H1 (cell line): Measurements from ENCODE around the gene ACSM3. TPM values are rescaled to one million over a fixed set of nuclear protein-coding genes. Genes with fewer than 3 reads are reported as not detected.

Experiments
- CTCF ChIA-PET: fragments of 300-600 bp; sonication (Branson Sonifier 250); formaldehyde crosslinking; loops from one replicate; lab custom pipeline; 2021; ENCODE audit not compliant: partially characterized antibody; lab: Charles Lee
- POLR2A ChIA-PET: fragments of 300-600 bp; sonication (Branson Sonifier 250); formaldehyde crosslinking; loops from one replicate; lab custom pipeline; 2021; ENCODE audit warnings: inconsistent platforms; ENCODE audit not compliant: partially characterized antibody; lab: Charles Lee
- DNase-seq, 2 experiments: peaks; one replicate each; pipeline versions ENCODE4 v3.0.0 to v3.0.0-alpha.2; 2010 to 2022; ENCODE audit warnings: low spot score in 2 of 2, low read depth in 1 of 2, mixed read lengths in 1 of 2
- FAIRE-seq: peaks from 2 replicates; lab custom pipeline; 2011; peaks lifted over from hg19 to GRCh38; lab: Jason Lieb, UNC
- H2AFZ ChIP-seq: 2 replicates; pipeline ENCODE4 v1.8.1; 2012; ENCODE audit warnings: low read length, inconsistent platforms
- H2AK5ac ChIP-seq: 2 replicates; pipeline ENCODE4 v1.6.1; 2013; ENCODE audit warnings: low read depth, low read length
- H2BK120ac ChIP-seq: replicated peaks from 2 replicates; pipeline ENCODE3; 2013; ENCODE audit warnings: low read depth, low read length, inconsistent platforms
- H2BK12ac ChIP-seq: 2 replicates; pipeline ENCODE4 v1.6.1; 2013; ENCODE audit warnings: low read depth, low read length
- H2BK15ac ChIP-seq: 2 replicates; pipeline ENCODE4 v1.6.1; 2013; ENCODE audit warnings: low read length
- H2BK20ac ChIP-seq: 2 replicates; pipeline ENCODE4 v1.6.1; 2013; ENCODE audit warnings: low read length
- H2BK5ac ChIP-seq: 2 replicates; pipeline ENCODE4 v1.6.1; 2013; ENCODE audit warnings: low read depth, low read length
- H3K14ac ChIP-seq: 2 replicates; pipeline ENCODE4 v1.6.1; 2013; ENCODE audit warnings: inconsistent platforms; ENCODE audit not compliant: insufficient read length
- H3K18ac ChIP-seq: 2 replicates; pipeline ENCODE4 v1.6.1; 2013; ENCODE audit warnings: low read length; ENCODE audit errors: extremely low read depth
- H3K23ac ChIP-seq: 2 replicates; pipeline ENCODE4 v1.6.1; 2013; ENCODE audit warnings: inconsistent platforms; ENCODE audit not compliant: insufficient read length
- H3K23me2 ChIP-seq: 2 replicates; pipeline ENCODE4 v1.6.1; 2013; ENCODE audit warnings: low read depth, low read length
- H3K27ac ChIP-seq: 2 replicates; pipeline ENCODE4 v1.6.1; 2011; ENCODE audit warnings: low read depth, low read length, inconsistent platforms
- H3K27me3 ChIP-seq, 4 experiments: replicated peaks in 1 of 4; 1 replicate in 1 of 4; 2 replicates in 3 of 4; pipeline versions ENCODE4 v1.6.1 to v1.8.1; 2011 to 2013; ENCODE audit warnings: low read length in 3 of 4, mild to moderate bottlenecking in 3 of 4, inconsistent platforms in 2 of 4, mixed read lengths in 2 of 4, moderate library complexity in 1 of 4; ENCODE audit not compliant: control insufficient read depth in 3 of 4, insufficient read depth in 3 of 4; ENCODE audit errors: extremely low read depth in 1 of 4
- H3K36me3 ChIP-seq, 4 experiments: 2 replicates each; pipeline versions ENCODE4 v1.6.1 to v1.8.1; 2011 to 2013; ENCODE audit warnings: mild to moderate bottlenecking in 4 of 4, low read length in 3 of 4, moderate library complexity in 2 of 4, control low read depth in 1 of 4, inconsistent platforms in 1 of 4; ENCODE audit not compliant: insufficient read depth in 4 of 4, control insufficient read depth in 2 of 4
- H3K4ac ChIP-seq: replicated peaks from 2 replicates; pipeline ENCODE3; 2013; ENCODE audit warnings: low read length, low read depth, mixed read lengths, inconsistent platforms; ENCODE audit not compliant: insufficient read length
- H3K4me1 ChIP-seq, 4 experiments: replicated peaks in 1 of 4; 1 replicate in 1 of 4; 2 replicates in 3 of 4; pipeline versions ENCODE4 v1.6.1 to v1.8.1; 2011 to 2013; ENCODE audit warnings: low read length in 3 of 4, inconsistent platforms in 2 of 4, mixed read lengths in 1 of 4; ENCODE audit not compliant: insufficient read depth in 4 of 4, control insufficient read depth in 3 of 4
- H3K4me2 ChIP-seq, 2 experiments: 2 replicates each; pipeline versions ENCODE4 v1.6.1 to v1.8.1; 2011 to 2013; ENCODE audit warnings: low read depth in 2 of 2, low read length in 2 of 2, control low read depth in 1 of 2, inconsistent platforms in 1 of 2, mild to moderate bottlenecking in 1 of 2; ENCODE audit not compliant: insufficient read depth in 1 of 2
- H3K4me3 ChIP-seq, 4 experiments: fragments of 200-600, 300-600 bp in 1 of 4; sonication (generic), shearing (Covaris generic), sonication (Bioruptor Twin) in 1 of 4; 2 replicates each; pipeline versions ENCODE4 v1.5.1 to v1.8.1; 2011 to 2016; ENCODE audit warnings: low read length in 4 of 4, low read depth in 3 of 4, control low read depth in 2 of 4, inconsistent platforms in 2 of 4, mild to moderate bottlenecking in 2 of 4, mixed read lengths in 1 of 4, moderate library complexity in 1 of 4; ENCODE audit not compliant: insufficient read depth in 2 of 4; ENCODE audit errors: extremely low read depth in 1 of 4
- H3K56ac ChIP-seq: replicated peaks from 2 replicates; pipeline ENCODE3; 2013; ENCODE audit warnings: low read depth, mild to moderate bottlenecking, mixed read lengths, low read length, inconsistent platforms; ENCODE audit not compliant: insufficient read length
- H3K79me1 ChIP-seq: 2 replicates; pipeline ENCODE4 v1.6.1; 2013; ENCODE audit warnings: low read depth, low read length, control low read depth
- H3K79me2 ChIP-seq, 2 experiments: 2 replicates each; pipeline versions ENCODE4 v1.6.1 to v1.8.1; 2012 to 2013; ENCODE audit warnings: low read length in 2 of 2, mild to moderate bottlenecking in 2 of 2, inconsistent platforms in 1 of 2; ENCODE audit not compliant: insufficient read depth in 2 of 2, control insufficient read depth in 1 of 2
- H3K9ac ChIP-seq, 4 experiments: replicated peaks in 1 of 4; 1 replicate in 1 of 4; 2 replicates in 3 of 4; pipeline versions ENCODE4 v1.6.1 to v1.8.1; 2011 to 2013; ENCODE audit warnings: low read depth in 3 of 4, low read length in 3 of 4, control low read depth in 2 of 4, mild to moderate bottlenecking in 2 of 4, moderate library complexity in 2 of 4, inconsistent platforms in 1 of 4; ENCODE audit errors: extremely low read depth in 1 of 4
- H3K9me3 ChIP-seq, 2 experiments: 2 replicates each; pipeline versions ENCODE4 v1.6.1 to v1.8.1; 2012 to 2013; ENCODE audit warnings: mild to moderate bottlenecking in 2 of 2, moderate library complexity in 2 of 2, control low read depth in 1 of 2, inconsistent platforms in 1 of 2, low read depth in 1 of 2, low read length in 1 of 2, mixed read lengths in 1 of 2; ENCODE audit not compliant: insufficient read depth in 2 of 2
- H4K20me1 ChIP-seq, 2 experiments: replicated peaks in 1 of 2; 2 replicates each; pipeline versions ENCODE3 to v1.8.1; 2011 to 2013; ENCODE audit warnings: inconsistent platforms in 2 of 2, low read length in 2 of 2, mild to moderate bottlenecking in 1 of 2; ENCODE audit not compliant: insufficient read depth in 2 of 2, control insufficient read depth in 1 of 2
- H4K5ac ChIP-seq: 2 replicates; pipeline ENCODE4 v1.6.1; 2013; ENCODE audit warnings: low read length, low read depth, mixed read lengths, inconsistent platforms; ENCODE audit not compliant: insufficient read length
- H4K8ac ChIP-seq: 2 replicates; pipeline ENCODE4 v1.8.0; 2013; ENCODE audit warnings: mild to moderate bottlenecking, moderate library complexity, low read length, inconsistent platforms; ENCODE audit not compliant: insufficient read depth; ENCODE audit errors: extremely low read depth
- H4K91ac ChIP-seq: replicated peaks from 2 replicates; pipeline ENCODE3; 2013; ENCODE audit warnings: low read length, mixed read lengths, inconsistent platforms; ENCODE audit not compliant: insufficient read length
- SIN3A ChIP-seq, 2 experiments: IDR thresholded peaks in 1 of 2; conservative IDR thresholded peaks in 1 of 2; 2 replicates each; pipeline ENCODE4 v1.6.1; 2011 to 2012; ENCODE audit warnings: low read length in 2 of 2, improper control_type of control experiment in 1 of 2, low read depth in 1 of 2, mild to moderate bottlenecking in 1 of 2
- SP1 ChIP-seq: IDR thresholded peaks from 2 replicates; pipeline ENCODE4 v1.6.1; 2011; ENCODE audit warnings: low read depth, low read length
- TAF1 ChIP-seq: IDR thresholded peaks from 2 replicates; pipeline ENCODE4 v1.6.1; 2011; ENCODE audit warnings: mild to moderate bottlenecking, low read depth, low read length
- WGBS, 2 experiments: shearing (Covaris generic) in 1 of 2; methylation state at CpG; one replicate each; pipeline versions ENCODE4 v1.1.6 to v1.1.7; 2013 to 2015; ENCODE audit warnings: low lambda C conversion rate in 2 of 2, mixed read lengths in 2 of 2, inconsistent platforms in 1 of 2, low coverage in 1 of 2, missing lambda C conversion rate in 1 of 2; ENCODE audit not compliant: insufficient replicate concordance in 2 of 2, insufficient coverage in 1 of 2, insufficient read length in 1 of 2; ENCODE audit errors: extremely low coverage in 1 of 2, missing lambda C conversion rate in 1 of 2; 5-methylcytosine and 5-hydroxymethylcytosine counted together
- polyA plus RNA-seq, 7 experiments: library from polyadenylated mRNA; depleted of rRNA in 3 of 7; stranded (reverse) in 5 of 7; unstranded in 2 of 7; fragments of >200 nt in 5 of 7; fragments of 200-250 nt in 2 of 7; gene quantifications; 1 replicate in 5 of 7; 2 replicates in 1 of 7; 4 replicates in 1 of 7; pipeline versions ENCODE4 v1.2.1 to v1.2.3, GENCODE V29; 2011 to 2013; ENCODE audit warnings: missing spikeins in 2 of 7, mixed read lengths in 2 of 7
- total RNA-seq: library from RNA; stranded (reverse); fragmentation: NEBNext Ultra II Directional; extraction: Animal tissue kit (Norgen Biotek cat#: 25700); gene quantifications from 2 replicates; pipeline ENCODE4 v1.2.1, GENCODE V29; 2021

ACSM3 gene
- total and polyA plus RNA-seq, 2 of the 8 experiments (the other 6 are each of a cell fraction or from before 2014, with no cell fraction given), result 5.7 to 6.2 TPM

- 91% methylated on average over 3 of the region's 3 CpGs; no CpG with 5 or more reads in 1 of the 2 experiments for WGBS, 2 experiments
- Histone ChIP-seq H3K4me1 (no peaks in the 10 kb centered on the region), H3K18ac (no peak overlapping the region), H3K36me3 (no peaks in the 10 kb centered on the region), H3K27me3 (no peaks in the 10 kb centered on the region), H3K4me2 (no peak overlapping the region), H4K91ac (no peak overlapping the region), H3K4me3 (no peak overlapping the region)
- DNase-seq, result no peak
- TF ChIP-seq TAF1 (no peak), SIN3A (conservative IDR thresholded peaks at IDR 0.05 in 1 of 2, IDR thresholded peaks at IDR 0.05 in 1 of 2; ENCODE audit: low read depth in 1 of 2, low read length in 2 of 2) (no peak), SP1 (no peak)
- TF ChIP-seq, all 59 proteins: peak for 0
- no peak overlapping the region for H2BK5ac ChIP-seq
- no peak overlapping the region for H2AFZ ChIP-seq
- H3K23me2 ChIP-seq, result no peaks in the 10 kb centered on the region
- H2BK12ac ChIP-seq, result no peak overlapping the region
- no peak overlapping the region for H3K23ac ChIP-seq
- H3K4ac ChIP-seq, result no peak overlapping the region
- H3K9ac ChIP-seq, result no peak overlapping the region
- H2BK20ac ChIP-seq, result no peak overlapping the region
- no peak for FAIRE-seq
- no peak overlapping the region for H4K5ac ChIP-seq
- H3K79me1 ChIP-seq, result no peaks in the 10 kb centered on the region
- peaks cover 0 to 1% of the 10 kb centered on the region in 2 experiments for H4K20me1 ChIP-seq
- H4K8ac ChIP-seq, result no peak overlapping the region
- H3K79me2 ChIP-seq, result no peaks in the 10 kb centered on the region
- peaks cover 13 to 15% of the 10 kb centered on the region in 2 experiments; a peak in 3 of 4 replicates for H3K9me3 ChIP-seq
- H2BK120ac ChIP-seq, result no peak overlapping the region
- no peak overlapping the region for H3K14ac ChIP-seq
- no peak overlapping the region for H2AK5ac ChIP-seq
- no peak overlapping the region for H2BK15ac ChIP-seq
- POLR2A ChIA-PET, result no interaction called here
- no peak overlapping the region for H3K27ac ChIP-seq
- CTCF ChIA-PET, result no interaction called here
- no peak overlapping the region for H3K56ac ChIP-seq
These were observed 17.4 kb upstream of the ACSM3 start for GRCh38 chr16:20746461-20746860.
